HG03442 (cell line): ENCODE data around the gene TSPAN19.
"Not testable (repeated sequence)": the region's sequence is repeated elsewhere in the genome, so short reads cannot be mapped to it uniquely, and the experiment has no call there.

Experiments
- ATAC-seq: cut with Tn5 transposase; IDR thresholded peaks from one replicate; pipeline ENCODE4 v1.9.1; 2021; ENCODE audit warnings: mild to moderate bottlenecking, moderate library complexity; ENCODE audit not compliant: unreplicated experiment

The TSPAN19 gene

GRCh38 chr12:85036234-85036707 lies at the start of gene TSPAN19, which contains the start of gene LRRIQ1:
Gene TSPAN19, minus strand, starts transcription at chr12:85036277. Its CDS starts 6,331 bp downstream, at chr12:85029946.
Gene LRRIQ1, plus strand, starts transcription at chr12:85036351. Its CDS starts 1,826 bp downstream, at chr12:85038177.
- ATAC-seq: peak; percentile 100

GRCh38 chr12:85085066-85085465 lies 49.0 kb upstream of the TSPAN19 start:
- ATAC-seq: no peak

GRCh38 chr12:85076688-85077430 lies 40.8 kb upstream of the TSPAN19 start:
- ATAC-seq: peak; percentile 90

GRCh38 chr12:85072826-85073225 lies 36.7 kb upstream of the TSPAN19 start:
- no peak for ATAC-seq

- no peak for ATAC-seq
Measured at GRCh38 chr12:85065837-85066482, 29.9 kb upstream of the TSPAN19 start.

- no peak for ATAC-seq
Measured at GRCh38 chr12:85060916-85061315, 24.8 kb upstream of the TSPAN19 start.

- ATAC-seq: no peak
Measured at GRCh38 chr12:85059594-85059993, 23.5 kb upstream of the TSPAN19 start.

GRCh38 chr12:85058339-85058738 lies 22.3 kb upstream of the TSPAN19 start:
- ATAC-seq: no peak

GRCh38 chr12:85057370-85057963 lies 21.4 kb upstream of the TSPAN19 start:
- peak; percentile 86 for ATAC-seq

GRCh38 chr12:85043829-85044228 lies 7.8 kb upstream of the TSPAN19 start:
- no peak for ATAC-seq

GRCh38 chr12:85041395-85041794 lies 5.3 kb upstream of the TSPAN19 start:
- no peak for ATAC-seq

- no peak for ATAC-seq
Measured at GRCh38 chr12:85036733-85037132, 656 bp upstream of the TSPAN19 start.

GRCh38 chr12:85029456-85029855 lies 6.6 kb downstream of the TSPAN19 start:
- ATAC-seq: no peak

GRCh38 chr12:85018098-85018497 lies 18.0 kb downstream of the TSPAN19 start:
- no peak for ATAC-seq

- no peak for ATAC-seq
Measured at GRCh38 chr12:85017618-85018017, 18.5 kb downstream of the TSPAN19 start.

- no peak for ATAC-seq
Measured at GRCh38 chr12:85017133-85017532, 18.9 kb downstream of the TSPAN19 start.

GRCh38 chr12:85016413-85016812 lies 19.7 kb downstream of the TSPAN19 start:
- ATAC-seq: no peak

GRCh38 chr12:85007836-85008235 lies 28.2 kb downstream of the TSPAN19 start:
- no peak for ATAC-seq

GRCh38 chr12:85006206-85006605 lies 29.9 kb downstream of the TSPAN19 start:
- ATAC-seq: no peak

GRCh38 chr12:85005615-85006014 lies 30.5 kb downstream of the TSPAN19 start:
- no peak for ATAC-seq

GRCh38 chr12:85005047-85005446 lies 31.0 kb downstream of the TSPAN19 start:
- ATAC-seq: not testable (repeated sequence)

- no peak for ATAC-seq
Measured at GRCh38 chr12:85004204-85004603, 31.9 kb downstream of the TSPAN19 start.
